GM18519 (cell line): ENCODE results near the gene USP32.

Source experiments
- ATAC-seq: cut with Tn5 transposase; IDR thresholded peaks from one replicate; pipeline ENCODE4 v1.9.1; 2021; ENCODE audit warnings: mild to moderate bottlenecking, moderate library complexity; ENCODE audit not compliant: unreplicated experiment, low FRiP score

The USP32 gene

DNA sequence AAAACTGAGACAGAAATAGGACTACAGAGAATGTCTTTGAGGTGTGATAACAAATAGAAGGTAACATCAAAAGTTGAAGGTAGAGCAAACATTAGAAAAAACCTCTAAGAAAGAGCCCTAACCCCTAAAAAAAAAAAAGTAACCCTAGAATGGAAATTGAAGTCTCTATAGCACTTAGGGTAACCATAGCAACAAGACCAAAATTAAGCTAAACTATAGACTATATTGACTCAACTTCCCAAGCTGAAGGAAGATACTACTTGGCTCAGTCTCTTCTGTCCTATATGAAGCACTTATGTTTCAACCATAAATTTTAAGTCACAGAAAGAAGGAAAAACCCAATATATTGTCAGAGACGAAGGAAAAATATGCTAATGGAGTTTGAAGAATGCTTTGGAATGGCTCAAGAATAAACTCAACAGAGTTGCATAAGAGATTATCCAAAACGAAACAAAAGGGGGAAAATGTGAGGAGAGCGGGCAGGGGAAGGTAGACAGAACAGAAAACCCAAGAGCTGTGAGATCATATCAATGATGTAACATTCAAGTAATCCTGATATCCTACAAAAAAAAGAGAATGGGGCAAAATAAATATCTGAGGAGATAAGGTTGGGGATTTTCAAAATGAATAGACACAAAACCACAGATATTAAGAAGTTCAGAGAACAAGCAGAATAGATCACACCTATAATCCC is 88.4 kb downstream of the USP32 start:
- ATAC-seq, result no peak

DNA sequence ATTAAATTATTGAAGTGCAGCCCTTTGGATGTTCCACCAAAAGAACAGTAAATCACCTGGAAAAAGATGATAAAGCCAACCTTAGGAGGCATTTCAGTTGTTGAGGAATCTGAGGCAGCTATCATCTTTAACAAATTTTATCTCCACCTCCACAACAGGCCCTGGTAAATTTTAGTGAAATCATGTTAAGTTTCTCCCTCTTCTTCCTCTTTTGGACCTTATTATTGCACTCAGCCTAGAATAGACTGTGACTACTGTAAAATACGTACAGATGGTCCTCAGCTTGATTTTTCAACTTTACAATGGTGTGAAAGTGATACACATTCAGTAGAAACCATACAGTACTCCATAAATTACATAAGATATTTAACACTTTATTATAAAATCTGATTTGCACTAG is 90.3 kb downstream of the USP32 start:
- ATAC-seq, result no peak

DNA sequence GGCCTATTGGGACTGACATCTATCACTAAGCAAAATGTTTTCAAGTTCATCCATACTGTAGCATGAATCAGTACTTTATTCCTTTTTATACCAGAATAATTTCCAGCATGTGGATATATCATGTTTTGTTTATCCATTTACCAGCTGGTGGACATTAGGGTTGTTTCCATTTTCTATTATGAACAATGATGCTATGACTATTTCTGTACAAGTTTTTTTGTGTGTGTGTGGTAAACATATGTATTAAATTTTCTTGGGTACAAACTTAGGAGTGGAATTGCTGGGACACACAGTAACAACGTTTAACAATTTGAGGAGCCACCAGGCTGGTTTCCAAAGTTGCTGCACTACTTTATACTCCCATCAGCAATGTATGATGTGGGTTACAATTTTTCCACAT is 91.0 kb downstream of the USP32 start:
- ATAC-seq, result no peak

DNA sequence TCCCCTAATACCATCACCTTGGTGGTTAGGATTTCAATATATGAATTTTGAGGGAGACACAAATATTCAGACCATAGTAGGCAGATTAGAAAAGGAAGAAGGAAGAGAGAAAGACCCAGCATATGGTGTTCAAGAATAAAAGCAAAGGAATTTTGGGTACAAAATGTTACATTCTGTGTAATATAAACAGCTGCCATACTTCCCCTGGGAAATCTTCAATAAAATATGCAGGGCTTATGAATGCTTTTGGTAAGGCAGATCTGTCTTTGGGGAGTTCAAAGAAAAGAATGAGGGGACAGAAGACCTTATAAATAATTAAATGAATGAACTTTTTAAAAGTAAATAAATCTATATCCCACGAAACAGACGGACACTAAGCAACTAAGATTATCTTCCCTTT is 91.9 kb downstream of the USP32 start:
- ATAC-seq, result no peak

DNA sequence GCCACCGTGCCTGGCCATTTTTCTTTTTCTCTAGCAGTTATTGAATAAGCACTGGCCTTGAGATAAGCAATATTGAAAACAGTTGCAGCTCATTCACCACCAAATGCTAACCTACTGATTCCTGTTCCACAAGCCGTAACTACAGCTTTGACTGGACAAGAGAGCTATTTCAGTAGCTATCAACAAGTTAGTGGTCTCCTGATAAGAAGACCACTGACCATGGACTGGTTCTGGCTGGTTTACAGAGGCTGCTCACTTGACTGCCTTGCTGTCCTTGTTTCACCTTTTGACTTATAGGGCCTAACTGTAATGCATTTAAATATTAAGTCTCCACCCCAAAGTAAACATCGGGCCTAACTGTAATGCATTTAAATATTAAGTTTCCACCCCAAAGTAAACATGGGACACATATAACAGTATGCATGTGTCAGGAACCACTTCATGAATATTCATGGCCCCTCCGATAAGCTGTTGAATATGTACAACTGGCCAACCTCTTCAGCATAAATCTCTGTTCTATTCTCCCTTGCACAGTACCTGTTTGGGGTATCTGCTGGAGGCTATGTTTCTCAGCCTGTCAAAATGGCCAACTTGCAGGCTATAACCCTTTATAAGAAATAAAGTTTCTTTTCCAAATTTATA is 94.1 kb downstream of the USP32 start:
- no peak for ATAC-seq

DNA sequence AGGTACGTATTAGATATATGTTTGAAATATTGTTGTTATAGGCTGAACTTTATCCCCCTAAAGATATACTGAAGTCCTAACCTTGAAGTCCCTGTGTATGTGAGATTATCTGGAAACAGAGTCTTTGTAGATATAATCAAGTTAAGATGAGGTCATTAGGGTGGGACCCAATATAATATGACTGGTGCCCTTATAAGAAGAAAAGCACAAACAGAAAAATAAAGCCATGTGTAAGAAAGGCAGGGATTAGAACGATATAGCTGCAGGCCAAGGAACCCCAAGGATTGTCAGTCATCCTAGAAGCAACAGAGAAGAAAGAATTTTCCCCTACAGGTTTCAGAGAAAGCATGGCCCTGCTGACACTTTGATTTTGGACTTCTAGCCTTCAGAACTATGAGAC is 95.8 kb downstream of the USP32 start:
- no peak for ATAC-seq

DNA sequence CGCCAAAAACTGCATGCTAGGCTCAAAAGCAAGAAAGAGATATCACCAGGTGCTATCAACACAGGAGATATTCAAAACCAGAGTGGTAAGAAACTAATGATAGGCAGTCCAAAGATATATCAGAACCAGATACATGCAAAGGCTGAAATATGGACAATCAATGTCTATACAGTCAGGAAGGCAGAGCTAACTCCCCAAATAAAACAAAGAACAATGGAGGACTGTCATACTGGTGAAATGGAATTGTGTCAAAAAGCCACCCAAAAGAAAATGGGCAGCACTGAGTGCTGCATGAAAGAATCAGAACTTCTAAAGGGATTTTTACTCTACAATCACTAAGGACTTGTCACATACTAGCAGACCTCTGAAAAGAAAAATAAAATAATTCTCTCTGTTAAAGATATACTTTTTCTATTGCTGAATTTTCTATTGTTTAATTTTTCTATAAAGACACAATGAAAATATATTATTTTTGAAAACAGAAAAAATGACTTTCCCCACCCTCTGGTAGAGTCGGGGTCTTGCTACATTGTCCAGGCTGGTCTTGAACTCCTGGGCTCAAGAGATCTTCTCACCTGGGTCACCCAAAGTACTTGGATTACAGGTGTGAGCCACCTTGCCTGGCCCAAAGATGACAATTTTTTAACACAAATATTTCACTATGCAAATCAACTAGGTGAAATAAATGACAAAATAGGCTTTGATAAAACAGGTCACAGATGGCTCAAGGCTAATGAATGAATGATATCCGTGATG is 98.2 kb downstream of the USP32 start:
- no peak for ATAC-seq

DNA sequence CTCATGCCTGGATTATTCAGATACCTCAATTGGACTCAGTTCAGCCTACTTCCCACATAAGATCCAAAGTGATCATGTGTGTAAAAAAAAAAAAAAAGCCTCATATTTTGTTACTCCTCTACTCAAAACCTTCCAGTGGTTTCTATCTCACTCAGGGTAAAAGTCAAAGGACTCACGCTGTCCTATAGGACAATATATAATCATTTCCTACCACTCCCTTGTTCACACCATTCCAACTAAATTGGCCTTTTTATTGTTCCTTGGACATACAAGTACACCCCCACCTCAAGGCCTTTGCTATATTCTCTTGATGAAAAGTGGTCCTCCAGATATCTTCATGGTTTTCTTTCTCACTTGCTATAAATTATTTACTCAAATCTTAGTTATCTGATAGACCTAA is 99.2 kb downstream of the USP32 start:
- ATAC-seq, result no peak

DNA sequence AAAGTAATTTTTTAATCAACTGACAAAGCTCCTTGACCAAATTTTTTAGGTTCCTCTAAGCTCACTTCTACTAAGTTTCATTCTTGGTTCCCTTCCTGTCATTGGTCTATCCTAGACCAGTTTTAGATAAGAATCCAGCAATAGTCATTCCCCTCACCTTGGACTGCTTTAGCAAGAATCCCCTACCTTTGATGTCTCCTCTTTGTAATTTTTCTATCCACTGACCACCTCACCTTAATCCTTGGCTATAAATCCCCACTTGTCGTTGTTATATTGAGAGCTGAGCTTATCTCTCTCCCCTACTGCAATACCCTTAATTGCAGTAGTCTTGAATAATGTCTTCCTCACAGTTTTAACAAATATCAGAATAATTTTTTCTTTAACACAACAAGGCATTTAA is 107.2 kb downstream of the USP32 start:
- ATAC-seq, result no peak

DNA sequence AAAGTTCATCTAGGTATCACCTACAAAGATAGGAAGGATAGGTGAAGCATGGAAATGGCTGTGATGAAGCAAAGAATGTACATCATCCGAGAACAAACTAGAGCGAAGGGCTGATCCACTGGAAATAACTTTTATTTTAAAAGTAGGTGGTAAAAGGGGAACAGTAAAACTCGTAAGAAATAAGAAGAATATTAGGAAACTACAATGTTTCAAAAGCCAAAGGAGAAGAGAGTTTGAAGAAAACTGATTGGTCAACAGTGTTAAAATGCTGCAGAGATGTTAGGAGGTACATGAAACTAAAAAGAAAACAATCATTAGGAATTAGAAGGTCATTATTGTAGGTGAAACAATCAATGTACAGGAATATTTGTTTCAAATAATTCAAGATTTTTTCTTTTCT is 108.1 kb downstream of the USP32 start:
- ATAC-seq, result no peak

DNA sequence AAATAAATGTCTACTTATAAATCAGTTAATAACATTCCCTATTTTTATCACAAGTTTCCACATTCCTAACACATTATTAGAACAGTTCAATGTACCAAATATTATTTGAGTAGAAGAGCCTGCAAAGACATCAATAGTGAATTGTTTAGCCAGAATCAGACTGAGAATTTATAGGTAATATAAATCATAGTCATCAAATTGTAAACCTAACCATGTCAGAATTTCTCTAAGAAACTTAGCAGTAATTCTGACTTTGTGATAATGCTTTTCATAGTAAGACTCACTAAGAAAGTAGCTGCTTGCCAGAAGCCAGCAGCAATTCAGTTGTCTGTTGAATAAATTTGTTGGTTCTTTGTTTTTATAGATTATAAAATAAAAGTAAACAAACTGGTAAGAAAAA is 111.3 kb downstream of the USP32 start:
- no peak for ATAC-seq

DNA sequence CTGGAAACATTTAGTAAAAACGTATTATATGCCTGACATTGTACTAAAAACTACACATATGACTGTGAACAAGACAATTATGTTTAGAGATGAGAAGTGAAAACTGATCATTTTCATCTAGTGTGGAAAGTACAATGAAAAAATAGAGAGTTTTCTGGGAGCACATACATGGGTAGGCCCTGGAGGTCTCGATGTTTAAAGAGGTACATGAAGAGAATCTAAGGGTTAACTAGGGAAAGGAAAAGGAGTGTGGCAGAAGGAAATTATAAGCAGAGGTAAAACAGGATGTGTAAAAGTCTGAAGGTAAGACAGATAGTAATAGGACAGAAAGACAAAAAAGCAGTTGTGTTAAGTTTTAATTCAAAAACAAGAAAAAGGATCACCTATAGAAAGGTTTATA is 113.7 kb downstream of the USP32 start:
- no peak for ATAC-seq

DNA sequence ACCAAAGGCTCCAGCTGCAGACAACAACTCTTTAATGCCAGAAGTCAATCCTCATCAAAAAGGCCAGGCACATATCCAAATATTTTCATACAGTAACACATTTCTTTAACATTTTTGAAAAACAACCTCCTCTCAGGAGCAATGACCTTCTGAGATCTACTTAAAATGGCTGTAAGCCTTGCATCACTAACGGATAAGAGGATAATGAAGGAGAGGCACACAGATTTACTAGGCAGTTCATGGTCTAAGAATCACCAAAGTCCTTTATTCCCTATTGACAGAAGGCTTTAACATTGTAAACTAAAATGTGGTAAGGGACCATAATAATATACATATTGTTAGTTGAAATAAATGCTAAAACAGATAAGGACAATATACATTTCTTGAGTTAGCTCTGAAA is 114.7 kb downstream of the USP32 start:
- no peak for ATAC-seq

DNA sequence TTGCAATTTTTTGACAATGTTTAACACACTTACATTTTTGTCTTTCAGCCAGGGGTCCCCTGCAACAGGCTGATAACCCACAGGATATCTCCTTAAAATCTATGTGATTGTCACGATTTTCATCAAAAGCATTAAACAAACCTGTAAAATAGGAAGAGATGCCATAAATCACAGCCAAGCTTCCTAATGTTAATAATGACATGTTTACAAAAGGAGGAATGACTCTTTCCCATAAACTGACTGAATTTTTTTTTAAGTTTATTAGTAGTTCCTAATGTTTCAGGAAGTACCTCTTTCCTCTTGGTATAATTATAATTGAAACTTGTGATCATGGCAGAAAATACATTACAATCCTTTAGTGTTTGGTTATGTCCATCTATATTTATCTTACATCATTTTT is 122.5 kb downstream of the USP32 start:
- ATAC-seq, result no peak

DNA sequence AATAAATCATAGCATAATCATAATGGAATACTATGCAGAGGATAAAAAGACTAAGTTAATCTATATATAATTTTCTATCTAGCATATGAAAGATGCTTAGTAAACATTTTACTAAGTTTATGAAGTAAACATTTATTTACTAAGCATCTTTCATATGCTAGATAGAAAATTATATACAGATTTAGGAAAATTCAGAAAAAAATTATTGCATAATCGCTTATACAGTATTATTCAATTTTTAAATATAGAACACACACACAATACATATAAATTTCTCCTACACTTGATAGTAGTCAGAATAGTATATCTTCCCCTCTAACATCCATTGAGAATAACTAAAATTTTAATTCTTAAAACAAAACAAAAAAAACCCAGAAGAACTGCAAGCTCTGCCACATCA is 131.4 kb downstream of the USP32 start:
- no peak for ATAC-seq

DNA sequence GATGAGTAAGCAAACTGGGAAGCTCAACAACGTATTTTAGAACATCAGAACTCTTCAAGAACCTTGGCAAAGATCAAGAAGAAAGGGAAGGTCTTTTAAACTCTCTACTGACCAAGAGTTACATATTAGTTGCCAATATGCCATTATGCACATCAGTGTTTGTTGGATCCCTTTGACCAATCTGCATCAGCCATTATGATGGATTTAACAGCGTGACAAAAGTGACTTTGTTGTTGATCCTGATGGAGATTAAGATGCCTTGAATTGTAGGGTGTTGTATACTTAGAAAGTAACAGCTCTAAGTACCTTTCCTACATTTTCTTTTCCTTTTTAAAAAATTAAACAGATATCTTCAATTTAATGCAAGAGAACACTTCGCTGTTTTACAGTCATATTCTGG is 133.6 kb downstream of the USP32 start:
- no peak for ATAC-seq

DNA sequence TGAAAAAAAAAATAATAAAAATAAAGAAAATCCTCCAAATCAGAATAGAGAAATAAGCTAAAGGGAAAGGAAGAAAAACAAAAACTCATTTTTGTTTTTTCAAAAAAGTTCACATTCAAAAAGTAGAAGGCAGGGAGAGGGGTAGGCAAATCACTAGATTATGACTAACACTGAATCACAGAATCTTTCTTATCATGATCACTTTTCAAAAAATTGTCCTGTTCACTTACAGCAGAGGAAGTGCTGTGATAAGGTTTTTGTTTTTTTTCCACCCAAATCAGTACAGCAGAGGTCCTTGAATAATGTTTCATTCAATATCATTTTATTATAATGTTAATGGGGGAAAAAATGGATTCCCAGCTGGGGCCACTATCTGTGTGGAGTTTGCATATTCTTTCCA is 135.8 kb downstream of the USP32 start:
- ATAC-seq, result no peak

DNA sequence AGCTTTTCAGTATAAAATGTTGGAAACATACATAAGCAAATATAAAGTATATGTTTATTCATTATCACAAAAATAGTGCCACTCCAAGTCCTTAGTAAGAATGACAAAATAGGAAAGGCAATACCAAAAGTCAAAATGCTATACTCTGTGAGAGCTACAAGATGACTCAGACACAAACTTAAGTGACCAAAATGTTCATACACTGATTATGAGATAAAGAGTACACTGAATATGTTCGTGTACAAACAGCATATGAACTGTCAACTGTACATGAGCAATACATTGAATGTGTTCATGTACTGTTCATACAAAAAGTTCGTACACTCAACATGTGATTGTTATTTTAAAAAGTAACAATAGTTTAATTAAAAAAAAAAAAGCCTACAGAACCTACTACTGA is 138.9 kb downstream of the USP32 start:
- no peak for ATAC-seq

DNA sequence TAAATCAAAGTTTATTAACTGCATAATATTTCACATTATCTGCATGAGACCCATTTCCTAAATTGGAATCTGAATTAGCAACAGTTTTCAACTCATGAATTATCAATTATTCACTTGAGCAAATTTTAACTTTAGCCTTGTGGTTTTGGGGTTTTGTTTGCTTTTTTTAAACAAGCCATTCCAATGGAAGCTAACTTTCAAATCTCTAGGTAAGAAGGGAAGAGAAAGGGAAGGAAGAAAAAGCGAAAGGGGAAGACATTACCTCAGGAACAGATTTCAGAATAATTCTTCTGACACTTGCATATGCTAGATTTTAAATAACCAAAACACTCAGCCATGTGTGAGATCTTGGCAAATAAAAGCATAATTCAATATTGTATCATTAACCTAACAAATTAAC is 139.5 kb downstream of the USP32 start:
- ATAC-seq, result no peak

DNA sequence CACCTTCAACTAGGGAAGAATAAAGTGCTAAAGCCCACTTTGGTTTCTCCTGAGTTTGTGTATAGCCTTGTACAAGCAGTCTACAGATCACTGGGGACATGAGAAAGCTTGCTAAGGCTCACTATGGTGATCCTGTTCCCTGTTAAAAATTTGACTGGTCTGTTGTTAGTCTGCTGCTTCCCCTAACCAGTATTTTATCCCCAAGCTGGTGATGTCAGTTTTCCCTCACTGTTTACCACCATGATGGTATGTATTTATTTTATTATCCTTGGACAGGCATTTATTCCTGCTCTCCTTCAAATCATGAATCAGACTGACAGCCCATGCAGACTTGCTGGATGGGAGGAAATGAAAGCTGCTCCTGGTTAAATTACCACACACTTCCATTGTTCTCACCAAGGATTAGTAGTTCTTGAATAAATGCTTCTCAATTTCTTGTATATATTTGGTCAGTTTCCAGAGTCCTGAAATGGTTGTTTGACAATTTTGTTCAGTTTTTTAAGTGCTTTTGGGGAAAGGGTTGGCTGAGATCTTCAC is 142.6 kb downstream of the USP32 start:
- ATAC-seq, result no peak

DNA sequence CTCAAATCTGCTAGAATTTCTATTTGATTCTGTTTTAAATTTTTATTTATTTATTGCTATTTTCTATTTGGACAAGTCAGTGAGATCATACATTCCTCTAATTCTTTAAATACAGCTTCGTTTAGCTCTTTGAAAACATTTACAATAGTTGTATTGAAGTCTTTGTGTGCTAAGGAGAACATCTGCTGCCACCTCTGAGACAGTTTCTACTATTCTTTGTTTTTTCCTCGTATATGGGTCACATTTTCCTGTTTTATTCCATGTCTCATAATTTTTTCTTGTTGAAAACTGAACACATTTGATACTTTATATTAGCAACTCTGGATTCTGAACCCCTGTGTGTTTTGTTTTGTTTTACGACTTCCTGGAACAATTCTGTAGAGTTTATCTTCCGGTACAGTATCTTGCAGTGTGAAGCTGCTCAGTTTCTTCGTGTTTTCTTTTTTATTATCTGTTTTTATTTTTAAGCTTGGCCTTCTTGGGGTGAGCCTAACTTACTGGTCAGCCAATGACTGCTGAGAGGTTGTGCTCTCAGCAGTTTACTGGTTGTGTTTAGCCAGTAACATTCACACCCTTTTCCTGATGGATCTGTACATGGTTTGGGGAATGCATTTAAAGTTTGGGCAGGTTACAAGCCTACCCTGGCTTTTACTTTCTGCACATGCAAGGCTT is 143.2 kb downstream of the USP32 start:
- ATAC-seq, result no peak
